Muscle of back (tissue), 11 donors: ENCODE results near the gene LAPTM5. TPM values are rescaled to one million over a fixed set of nuclear protein-coding genes. Genes with fewer than 3 reads are reported as not detected.

Experiments
- DNase-seq, 3 donors: peaks; one replicate each; pipeline versions ENCODE4 v3.0.0 to v3.0.0-alpha.2; 2013
- polyA plus RNA-seq, 10 donors: library from polyadenylated mRNA; unstranded; fragments of 120-200 nt; gene quantifications; one replicate each; pipeline ENCODE4 v1.2.1, GENCODE V29; 2013; ENCODE audit not compliant: insufficient read length in 10 of 10

Gene LAPTM5
- polyA plus RNA-seq, 10 donors: 15.8 to 44.1 (median 21.2) TPM

GRCh38 chr1:30683699-30684098 is 73.9 kb downstream of the LAPTM5 start:
- no peak for DNase-seq

Other genes starting within 250 kb of the LAPTM5 start
- 1 to 10 TPM in 5 of 10 donors, under 1 TPM in 5; 0.36 to 2.1 (median 1.0) TPM for gene MATN1, start 34.2 kb downstream of the LAPTM5 start, polyA plus RNA-seq
- gene SDC3, start 151.0 kb upstream of the LAPTM5 start, polyA plus RNA-seq: 10 to 100 TPM; 33.9 to 62.1 (median 41.1) TPM